ENCODE results near the gene MROH2A.

DNA sequence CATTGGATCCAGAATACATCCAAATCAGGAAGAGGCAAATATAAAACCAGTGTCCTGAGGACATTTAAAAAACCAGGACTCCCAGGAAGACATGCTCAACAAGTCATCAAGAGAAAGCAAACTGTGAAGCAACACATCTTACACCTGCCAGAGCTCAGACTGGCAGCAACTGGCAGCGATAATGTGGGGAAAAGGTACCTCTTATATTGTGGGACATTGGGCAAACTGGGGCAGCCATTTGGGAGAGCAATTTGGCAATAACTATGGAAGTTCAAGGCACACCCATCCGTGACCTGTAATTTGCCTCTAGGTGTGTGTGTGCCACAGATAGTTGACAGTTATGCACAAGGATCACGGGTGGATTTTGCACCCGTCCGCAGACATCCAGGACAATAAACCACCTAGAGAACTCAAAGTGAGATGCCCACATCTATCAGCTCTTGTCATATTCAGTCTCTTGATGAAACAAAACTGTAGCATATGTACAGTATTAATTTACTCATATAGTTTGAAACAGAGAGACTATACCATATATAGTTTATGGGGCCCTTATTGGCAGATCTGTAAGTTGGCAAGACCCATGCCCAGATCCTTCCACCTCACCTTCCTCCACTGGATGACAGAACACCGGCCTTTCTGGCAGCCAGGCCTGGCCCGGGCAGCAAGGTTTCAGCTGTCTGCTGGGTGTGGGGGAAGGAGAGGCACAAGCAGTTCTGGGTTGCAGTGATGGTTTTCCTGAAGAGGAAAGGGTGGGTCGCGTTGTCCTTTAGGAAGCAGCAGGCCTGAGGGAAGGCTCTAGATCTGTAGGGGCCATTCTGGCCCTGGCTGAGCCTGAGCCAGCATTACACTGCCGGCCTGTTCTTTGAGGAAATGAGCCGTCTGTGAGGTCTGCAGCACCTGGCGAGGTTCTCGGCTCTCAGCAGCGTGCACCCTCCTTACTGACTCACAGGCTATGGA lies 57.4 kb downstream of the MROH2A start:
- TF ChIP-seq, protein P1, sequence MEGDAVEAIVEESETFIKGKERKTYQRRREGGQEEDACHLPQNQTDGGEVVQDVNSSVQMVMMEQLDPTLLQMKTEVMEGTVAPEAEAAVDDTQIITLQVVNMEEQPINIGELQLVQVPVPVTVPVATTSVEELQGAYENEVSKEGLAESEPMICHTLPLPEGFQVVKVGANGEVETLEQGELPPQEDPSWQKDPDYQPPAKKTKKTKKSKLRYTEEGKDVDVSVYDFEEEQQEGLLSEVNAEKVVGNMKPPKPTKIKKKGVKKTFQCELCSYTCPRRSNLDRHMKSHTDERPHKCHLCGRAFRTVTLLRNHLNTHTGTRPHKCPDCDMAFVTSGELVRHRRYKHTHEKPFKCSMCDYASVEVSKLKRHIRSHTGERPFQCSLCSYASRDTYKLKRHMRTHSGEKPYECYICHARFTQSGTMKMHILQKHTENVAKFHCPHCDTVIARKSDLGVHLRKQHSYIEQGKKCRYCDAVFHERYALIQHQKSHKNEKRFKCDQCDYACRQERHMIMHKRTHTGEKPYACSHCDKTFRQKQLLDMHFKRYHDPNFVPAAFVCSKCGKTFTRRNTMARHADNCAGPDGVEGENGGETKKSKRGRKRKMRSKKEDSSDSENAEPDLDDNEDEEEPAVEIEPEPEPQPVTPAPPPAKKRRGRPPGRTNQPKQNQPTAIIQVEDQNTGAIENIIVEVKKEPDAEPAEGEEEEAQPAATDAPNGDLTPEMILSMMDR (IDR thresholded peaks at IDR 0.05), result no peak
- no peak for TF ChIP-seq POLR2AphosphoS5 (IDR thresholded peaks at IDR 0.05)
- TF ChIP-seq POLR2A (IDR thresholded peaks at IDR 0.05), result no peak
- TF ChIP-seq EP300 (IDR thresholded peaks at IDR 0.05), result no peak

All from stomach (tissue), 4 donors.